GM19025 (cell line): ENCODE results near the gene FARP1.
"Not testable (repeated sequence)": the region's sequence is repeated elsewhere in the genome, so short reads cannot be mapped to it uniquely, and the experiment has no call there.

Experiments
- ATAC-seq: cut with Tn5 transposase; IDR thresholded peaks from one replicate; pipeline ENCODE4 v1.9.1; 2021; ENCODE audit warnings: mild to moderate bottlenecking, low read depth, moderate library complexity; ENCODE audit not compliant: unreplicated experiment

FARP1 gene

GRCh38 chr13:98223741-98224140 lies 80.8 kb downstream of the FARP1 start:
- ATAC-seq = no peak

- no peak for ATAC-seq
These were observed 81.7 kb downstream of the FARP1 start for GRCh38 chr13:98224557-98224956.

DNA sequence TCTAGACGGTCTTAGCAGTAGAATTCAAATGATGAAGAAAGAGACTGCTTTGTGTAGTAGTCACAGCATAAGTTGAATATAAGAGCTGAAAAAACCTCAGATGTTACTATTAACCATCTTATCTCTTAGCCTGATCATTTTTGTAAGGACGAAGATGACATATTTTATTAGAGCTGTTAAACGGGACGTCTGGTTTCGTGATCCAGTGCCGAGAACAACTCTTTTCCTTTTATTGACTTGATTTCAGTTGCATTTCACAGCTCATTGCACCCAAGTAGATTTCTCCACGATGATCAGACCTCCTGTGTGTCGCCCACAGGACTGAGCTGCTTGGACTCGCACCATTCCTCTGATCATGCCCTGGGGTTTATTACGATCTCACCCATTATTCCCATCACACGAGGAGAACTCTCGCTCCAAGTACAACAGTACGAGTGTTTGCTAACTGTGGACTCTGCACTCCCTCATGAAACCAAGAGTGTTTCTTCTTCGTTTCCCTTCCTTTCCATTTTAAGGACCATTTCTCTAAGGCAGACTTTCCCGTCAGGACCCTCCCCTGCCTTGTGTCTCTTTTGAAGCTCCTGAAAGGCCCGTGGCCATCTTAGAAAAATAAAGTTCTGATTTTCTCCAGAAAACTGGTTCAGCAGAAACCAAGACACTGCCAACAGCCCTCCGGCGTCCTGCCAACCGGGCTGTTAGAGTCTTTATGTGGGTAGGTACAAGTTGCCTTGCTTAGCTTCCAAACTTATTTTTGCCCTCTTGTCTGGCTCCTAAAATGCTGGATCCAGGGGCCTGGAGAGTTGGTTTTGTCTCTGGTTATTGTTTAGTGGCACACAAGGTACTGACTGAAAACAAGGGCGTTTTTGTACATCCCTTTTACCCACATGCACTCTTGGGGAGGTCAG lies 82.4 kb downstream of the FARP1 start:
- no peak for ATAC-seq

DNA sequence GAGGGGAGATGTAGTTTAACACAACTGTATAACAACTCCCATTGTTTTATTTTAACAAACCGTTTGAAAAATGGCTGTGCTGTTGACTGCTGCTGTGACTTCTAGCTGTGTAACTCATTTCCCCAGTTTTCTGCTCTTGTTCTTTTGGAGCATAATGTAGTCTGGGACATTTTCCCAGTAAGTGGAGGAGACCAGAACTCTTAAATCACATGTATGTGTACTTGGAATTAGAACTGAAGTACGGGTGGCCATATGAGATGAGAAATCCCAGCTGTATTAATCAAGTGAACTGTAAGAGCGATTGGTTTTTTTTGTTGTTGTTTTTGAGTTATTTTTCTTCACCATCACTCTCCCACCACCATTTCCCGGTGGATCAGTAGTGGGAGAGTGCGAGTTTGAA lies 83.6 kb downstream of the FARP1 start:
- ATAC-seq = no peak

GRCh38 chr13:98228661-98229341 lies 85.9 kb downstream of the FARP1 start:
- no peak for ATAC-seq

DNA sequence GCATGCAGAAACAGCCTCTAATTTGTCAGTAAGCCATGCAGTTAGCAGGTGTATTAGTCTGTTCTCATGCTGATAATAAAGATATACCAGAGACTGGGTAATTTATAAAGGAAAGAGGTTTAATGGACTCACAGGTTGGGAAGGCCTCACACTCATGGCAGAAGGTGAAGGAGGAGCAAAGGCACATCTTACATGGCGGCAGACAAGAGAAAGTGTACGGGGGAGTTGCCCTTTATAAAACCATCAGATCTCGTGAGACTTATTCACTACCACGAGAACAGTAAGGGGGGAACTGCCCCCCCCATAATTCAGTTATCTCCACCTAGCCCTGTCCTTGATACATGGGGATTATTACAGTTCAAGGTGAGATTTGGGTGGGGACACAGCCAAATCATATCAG lies 87.9 kb downstream of the FARP1 start:
- not testable (repeated sequence) for ATAC-seq

- ATAC-seq = no peak
These were observed 89.6 kb downstream of the FARP1 start for GRCh38 chr13:98232456-98232855.

GRCh38 chr13:98233127-98233526 lies 90.2 kb downstream of the FARP1 start:
- ATAC-seq = no peak

GRCh38 chr13:98234348-98234747 lies 91.5 kb downstream of the FARP1 start:
- ATAC-seq = no peak

- ATAC-seq = no peak
These were observed 93.3 kb downstream of the FARP1 start for GRCh38 chr13:98236197-98236596.

DNA sequence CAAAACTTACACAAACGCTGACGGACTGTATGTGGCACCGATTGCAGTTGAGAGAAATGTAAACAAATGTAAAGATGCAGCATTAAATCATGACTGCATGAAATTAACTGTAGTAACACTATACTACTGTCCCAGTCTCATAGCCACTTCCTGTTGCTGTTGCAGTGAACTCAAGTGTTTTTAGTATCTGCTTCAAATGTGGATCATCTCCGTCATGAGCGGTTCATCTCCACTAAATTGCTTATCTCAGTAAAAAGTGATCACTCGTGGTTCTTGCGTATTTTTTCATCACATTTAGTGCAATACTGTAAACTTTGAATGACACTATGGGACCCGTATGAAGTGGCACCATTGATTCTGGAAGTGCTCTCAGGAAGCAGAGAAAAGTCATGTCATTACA lies 94.4 kb downstream of the FARP1 start:
- ATAC-seq = no peak

DNA sequence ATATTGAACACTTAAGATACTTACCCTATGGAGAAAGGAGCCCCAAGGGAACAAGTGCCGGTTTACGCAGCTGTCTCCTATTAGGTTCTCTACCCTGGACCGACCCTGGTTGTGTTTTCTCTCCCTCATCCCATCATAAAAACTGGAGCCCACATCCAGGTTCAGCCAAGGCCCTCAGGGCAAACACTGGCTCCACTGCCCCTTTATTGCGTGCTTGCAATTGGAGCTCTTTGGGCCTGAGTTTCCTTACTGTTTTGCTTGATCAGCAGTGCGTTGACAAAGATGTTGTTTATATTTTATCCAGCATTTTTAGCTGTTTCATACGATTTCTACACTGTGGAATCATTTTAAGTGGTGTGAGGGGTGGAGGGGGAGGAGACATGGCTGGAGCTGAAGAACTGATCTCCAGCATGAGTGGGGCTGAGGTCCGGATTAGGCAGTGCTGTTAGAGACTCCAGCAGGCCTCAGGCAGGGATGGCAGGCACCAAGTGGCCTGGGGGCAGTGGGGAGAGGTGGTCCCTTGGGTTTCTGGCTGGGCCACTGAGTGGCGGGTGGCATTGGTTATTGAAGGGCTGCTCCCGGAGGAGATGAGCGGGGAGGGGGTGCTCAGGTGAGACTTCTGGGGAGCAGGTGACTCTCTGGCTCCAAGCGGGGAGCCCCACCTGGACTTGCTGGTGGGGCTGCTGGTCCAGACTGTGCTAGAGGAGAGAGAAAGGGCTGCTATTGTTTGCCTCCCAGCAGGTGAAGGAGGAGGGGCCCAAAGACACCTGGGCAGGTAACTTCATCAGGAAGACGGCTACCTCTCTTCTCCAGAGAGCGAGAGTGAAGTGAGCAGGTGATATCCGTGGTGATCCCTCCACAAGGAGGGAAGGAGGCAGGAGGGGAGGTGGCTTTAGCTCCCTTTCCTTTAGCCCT lies 96.5 kb downstream of the FARP1 start:
- ATAC-seq = no peak

- ATAC-seq = no peak
These were observed 97.2 kb downstream of the FARP1 start for GRCh38 chr13:98240135-98240534.

DNA sequence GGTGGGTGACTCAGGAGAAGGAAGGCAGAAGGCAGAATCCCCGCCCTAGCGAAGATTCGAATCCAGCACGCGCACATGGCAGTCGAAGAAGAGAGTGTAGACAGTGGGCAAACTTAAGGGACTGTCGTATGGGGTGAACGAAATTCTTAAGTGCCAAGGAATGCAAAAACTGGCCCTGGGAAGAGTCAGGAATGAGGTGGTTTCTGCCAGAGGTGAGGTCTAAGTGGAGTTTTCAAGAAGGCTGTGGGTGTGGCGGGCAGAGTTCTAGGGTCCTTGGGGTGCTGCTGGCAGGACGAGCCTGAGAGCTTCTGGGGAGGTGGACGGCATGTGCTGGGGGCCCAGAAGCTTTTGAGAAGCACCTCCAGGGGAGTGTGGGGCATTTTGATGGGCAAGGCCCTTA lies 98.1 kb downstream of the FARP1 start:
- no peak for ATAC-seq

GRCh38 chr13:98241976-98242375 lies 99.1 kb downstream of the FARP1 start:
- ATAC-seq = no peak

- no peak for ATAC-seq
These were observed 99.5 kb downstream of the FARP1 start for GRCh38 chr13:98242403-98242802.

GRCh38 chr13:98243929-98244272 lies 101.0 kb downstream of the FARP1 start:
- no peak for ATAC-seq

DNA sequence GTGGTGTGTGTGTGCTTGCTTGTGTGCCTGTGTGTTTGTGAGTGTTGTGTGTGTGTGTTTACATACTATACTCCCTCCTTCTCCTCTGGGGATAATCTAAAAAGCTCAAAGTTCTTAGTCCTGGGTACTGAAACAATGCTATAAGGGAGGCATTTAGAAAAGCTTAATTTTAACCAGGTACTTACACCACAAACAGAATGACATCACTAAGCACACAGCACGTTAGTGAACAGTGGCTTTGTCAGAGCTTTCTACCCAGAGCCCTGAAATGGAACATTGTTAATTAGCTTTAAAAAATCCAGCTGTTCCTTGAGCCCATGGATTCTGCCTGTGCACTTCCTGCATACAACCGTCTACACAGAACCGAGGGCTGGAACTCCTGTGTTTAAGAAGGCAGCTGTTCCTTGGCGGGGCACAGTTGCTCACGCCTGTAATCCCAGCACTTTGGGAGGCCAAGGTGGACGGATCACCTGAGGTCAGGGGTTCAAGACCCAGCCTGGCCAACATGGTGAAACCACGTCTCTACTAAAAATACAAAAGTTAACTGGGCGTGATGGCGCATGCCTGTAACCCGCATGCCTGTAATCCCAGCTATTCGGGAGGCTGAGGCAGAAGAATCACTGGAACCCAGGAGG lies 103.8 kb downstream of the FARP1 start:
- ATAC-seq = no peak

GRCh38 chr13:98251708-98252107 lies 108.8 kb downstream of the FARP1 start:
- no peak for ATAC-seq

GRCh38 chr13:98252931-98253470 lies 110.1 kb downstream of the FARP1 start:
- no peak for ATAC-seq
